Keratinocyte (primary cell): ENCODE results near the gene OSBPL8.

Source experiments
- CTCF ChIP-seq, 3 experiments: IDR thresholded peaks in 1 of 3; conservative IDR thresholded peaks in 1 of 3; optimal IDR thresholded peaks in 1 of 3; 2 replicates in 2 of 3; 3 replicates in 1 of 3; pipeline versions ENCODE3 to v1.5.1; 2011; ENCODE audit warnings: low read length in 3 of 3, mild to moderate bottlenecking in 3 of 3, moderate library complexity in 2 of 3, control low read depth in 1 of 3, inconsistent platforms in 1 of 3; ENCODE audit not compliant: insufficient read depth in 2 of 3; ENCODE audit errors: extremely low read depth in 1 of 3
- EZH2 ChIP-seq: IDR thresholded peaks from one replicate; pipeline ENCODE4 v1.6.1; 2012; ENCODE audit warnings: inconsistent platforms, mild to moderate bottlenecking, low read length, moderate library complexity

GRCh38 chr12:76591476-76591875 lies 31.9 kb upstream of the OSBPL8 start:
- TF ChIP-seq CTCF (optimal IDR thresholded peaks at IDR 0.05 in 1 of 3, IDR thresholded peaks at IDR 0.05 in 1 of 3, conservative IDR thresholded peaks at IDR 0.05 in 1 of 3; ENCODE audit: extremely low read depth in 1 of 3, insufficient read depth in 2 of 3, low read length in 3 of 3) (no peak), EZH2 (no peak)
